GM18511 (cell line): ENCODE results near the gene LUZP2.

Experiments used
- ATAC-seq: cut with Tn5 transposase; IDR thresholded peaks from one replicate; pipeline ENCODE4 v1.9.1; 2021; ENCODE audit warnings: mild to moderate bottlenecking, moderate library complexity; ENCODE audit not compliant: unreplicated experiment

The LUZP2 gene

DNA sequence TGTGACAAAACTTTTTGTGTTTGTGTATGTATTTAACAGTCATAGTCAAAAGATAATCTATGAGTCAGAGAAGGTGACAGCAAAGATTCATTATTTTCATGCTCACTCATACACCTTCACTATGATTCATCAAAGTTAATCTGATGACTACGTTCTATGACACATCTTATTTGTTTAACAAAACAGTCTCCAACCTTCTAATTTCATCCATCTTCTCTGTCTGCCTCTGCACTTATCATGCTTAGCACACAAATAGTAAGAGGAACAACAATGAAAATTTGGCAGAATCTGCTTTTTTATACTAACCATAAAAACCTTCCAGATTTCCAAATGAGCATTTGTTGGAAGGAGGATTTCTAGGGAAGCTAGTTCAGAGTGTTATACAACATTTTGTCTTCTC lies 568.9 kb downstream of the LUZP2 start:
- ATAC-seq, result no peak

DNA sequence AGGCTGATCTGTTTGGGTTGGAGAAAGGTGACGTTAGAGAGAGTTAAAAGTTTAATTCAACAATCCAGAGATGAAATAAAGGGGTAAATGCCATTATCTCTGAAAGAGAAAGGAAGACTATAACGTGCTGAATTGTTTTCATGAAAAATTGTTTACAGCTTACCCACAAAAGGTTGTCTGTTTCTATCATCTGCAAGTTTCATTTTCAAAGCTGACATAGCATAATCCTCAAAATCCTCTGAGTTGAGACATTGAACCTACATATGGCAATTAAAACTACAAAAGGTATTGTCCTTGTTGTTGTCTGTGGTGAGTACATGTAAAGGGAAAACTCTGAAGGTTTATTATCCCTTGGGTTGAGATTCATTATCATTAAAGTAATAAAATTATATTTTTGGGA lies 569.9 kb downstream of the LUZP2 start:
- ATAC-seq, result no peak

DNA sequence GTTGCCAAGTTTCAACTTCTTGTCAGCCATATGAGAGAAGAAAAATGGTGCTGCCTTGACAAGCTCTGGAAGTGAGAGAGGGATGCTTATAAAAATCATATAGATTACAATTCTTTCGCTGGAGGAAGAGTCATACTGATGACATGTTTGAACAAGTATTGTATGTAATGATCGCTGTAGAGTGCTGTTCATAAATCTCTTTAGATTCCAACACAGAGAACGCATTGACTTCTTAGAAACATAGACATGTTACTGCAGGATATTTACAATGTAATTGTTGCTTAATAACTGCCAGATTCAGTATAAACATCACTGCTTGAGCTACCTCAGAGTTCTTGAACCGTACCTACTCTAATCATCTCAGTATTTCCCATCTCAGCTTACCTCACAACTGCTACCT lies 571.6 kb downstream of the LUZP2 start:
- no peak for ATAC-seq

DNA sequence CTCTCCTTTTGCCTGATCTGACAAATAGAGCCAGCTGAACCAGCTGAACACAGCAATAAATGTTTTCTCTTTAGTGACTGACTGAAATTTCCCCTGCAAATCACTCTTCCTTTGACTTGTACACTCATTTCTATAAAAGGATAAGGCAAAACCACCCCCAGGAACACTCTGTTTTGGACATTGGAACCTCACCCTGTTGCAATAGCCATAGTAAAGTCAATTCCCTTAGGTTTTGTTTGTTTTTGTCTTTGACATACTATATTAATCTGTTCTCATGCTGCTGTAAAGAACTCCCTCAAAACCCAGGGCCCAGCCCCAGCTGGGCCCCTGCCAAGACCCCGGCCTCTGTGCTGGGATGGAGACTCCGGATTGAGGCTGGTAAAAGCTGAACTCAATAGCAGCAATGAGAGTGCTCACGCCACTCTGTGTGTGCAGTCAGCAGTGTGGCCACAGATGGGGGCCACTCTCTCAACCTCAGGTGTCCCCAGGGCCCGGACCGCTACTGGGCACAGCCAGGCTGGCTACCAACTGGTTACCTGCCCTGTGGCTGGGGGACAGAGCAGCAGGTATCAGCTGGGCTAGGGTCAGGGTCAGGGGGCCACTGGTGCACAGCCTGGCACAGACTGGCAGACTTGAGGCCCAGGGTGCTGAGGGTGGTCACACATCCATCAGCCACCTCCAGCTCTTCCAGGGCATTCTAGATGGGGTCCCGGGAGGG lies 597.4 kb downstream of the LUZP2 start:
- ATAC-seq, result no peak

DNA sequence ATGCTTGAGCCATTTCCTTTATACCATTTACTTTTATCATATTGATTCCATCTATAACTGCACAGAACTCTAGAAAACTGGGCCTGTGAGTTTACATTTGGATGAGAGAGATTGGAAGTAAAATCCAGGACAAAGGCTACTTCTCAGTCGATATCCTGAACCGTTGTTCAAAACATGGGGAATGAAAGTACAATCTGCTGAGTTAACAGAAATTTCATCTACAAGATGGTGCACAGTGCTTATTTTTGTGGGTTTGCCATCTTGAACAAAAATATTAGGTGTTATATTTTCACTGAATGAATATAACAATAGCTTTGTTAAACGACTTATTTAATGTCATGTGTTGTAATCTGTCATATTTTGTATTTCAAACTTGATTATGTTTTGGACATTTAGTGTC lies 622.6 kb downstream of the LUZP2 start:
- no peak for ATAC-seq
